Stomach smooth muscle (tissue), 2 donors: Measurements from ENCODE around the gene CFAP20.

ENCODE experiments used
- H3K27ac ChIP-seq: one replicate; pipeline ENCODE4 v1.7.0; 2013; ENCODE audit warnings: mild to moderate bottlenecking, low read length, inconsistent platforms
- H3K27me3 ChIP-seq, 2 donors: one replicate each; pipeline ENCODE4 v1.7.0; 2013; ENCODE audit warnings: low read length in 2 of 2; ENCODE audit not compliant: insufficient read depth in 2 of 2, control insufficient read depth in 1 of 2
- H3K36me3 ChIP-seq, 2 donors: one replicate each; pipeline ENCODE4 v1.7.0; 2013; ENCODE audit warnings: low read length in 2 of 2; ENCODE audit not compliant: control insufficient read depth in 2 of 2, insufficient read depth in 2 of 2
- H3K4me1 ChIP-seq: one replicate; pipeline ENCODE4 v1.7.0; 2013; ENCODE audit warnings: low read length; ENCODE audit not compliant: control insufficient read depth, insufficient read depth
- H3K4me3 ChIP-seq, 2 donors: one replicate each; pipeline ENCODE4 v1.7.0; 2013; ENCODE audit warnings: low read length in 2 of 2
- H3K9ac ChIP-seq, 2 donors: one replicate each; pipeline ENCODE4 v1.7.0; 2013; ENCODE audit warnings: low read length in 2 of 2, mild to moderate bottlenecking in 1 of 2
- H3K9me3 ChIP-seq, 2 donors: one replicate each; pipeline ENCODE4 v1.7.0; 2013; ENCODE audit warnings: low read length in 2 of 2; ENCODE audit not compliant: control insufficient read depth in 2 of 2
- donor health status: healthy.
- donor health status: Pancreatic carcinoma.

The CFAP20 gene

GRCh38 chr16:58129097-58129936 lies at the start of gene CFAP20:
TSS of gene CFAP20 (minus strand) at chr16:58129381. CDS start at chr16:58129115, 266 bp downstream.
- H3K27me3 ChIP-seq: no peaks in the 10 kb centered on the region
- H3K27ac ChIP-seq: peak within 1 kb of the TSS; percentile 60
- H3K9ac ChIP-seq: peak within 1 kb of the TSS; percentile 71 to 83
- peaks cover 35% of the 10 kb centered on the region for H3K4me1 ChIP-seq
- H3K36me3 ChIP-seq: no peaks in the 10 kb centered on the region
- no peaks in the 10 kb centered on the region for H3K9me3 ChIP-seq
- peak within 1 kb of the TSS; percentile 93 to 96 for H3K4me3 ChIP-seq

GRCh38 chr16:58177353-58177710 lies 48.2 kb upstream of the CFAP20 start:
- H3K36me3 ChIP-seq: peaks cover 22 to 26% of the 10 kb centered on the region in 2 donors

GRCh38 chr16:58176608-58177352 lies 47.6 kb upstream of the CFAP20 start:
- no peak overlapping the region for H3K27ac ChIP-seq
- H3K9me3 ChIP-seq: no peaks in the 10 kb centered on the region
- no peaks in the 10 kb centered on the region for H3K4me1 ChIP-seq
- peaks cover 24 to 25% of the 10 kb centered on the region in 2 donors for H3K36me3 ChIP-seq
- no peaks in the 10 kb centered on the region for H3K27me3 ChIP-seq
- H3K9ac ChIP-seq: no peak overlapping the region
- no peak overlapping the region for H3K4me3 ChIP-seq

More at GRCh38 chr16:58177353-58177710, 48.2 kb upstream of the CFAP20 start:
- H3K4me1 ChIP-seq: no peaks in the 10 kb centered on the region
- H3K9me3 ChIP-seq: no peaks in the 10 kb centered on the region
- H3K4me3 ChIP-seq: no peak overlapping the region
- H3K9ac ChIP-seq: no peak overlapping the region
- H3K27ac ChIP-seq: no peak overlapping the region
- H3K27me3 ChIP-seq: no peaks in the 10 kb centered on the region

GRCh38 chr16:58170223-58170622 lies 41.0 kb upstream of the CFAP20 start:
- H3K27ac ChIP-seq: no peak overlapping the region
- peaks cover 49 to 50% of the 10 kb centered on the region in 2 donors for H3K36me3 ChIP-seq
- H3K9me3 ChIP-seq: no peaks in the 10 kb centered on the region

GRCh38 chr16:58160855-58161254 lies 31.7 kb upstream of the CFAP20 start:
- H3K36me3 ChIP-seq: peaks cover 51 to 53% of the 10 kb centered on the region in 2 donors

More at GRCh38 chr16:58170223-58170622, 41.0 kb upstream of the CFAP20 start:
- H3K4me1 ChIP-seq: no peaks in the 10 kb centered on the region
- no peaks in the 10 kb centered on the region for H3K27me3 ChIP-seq
- no peak overlapping the region for H3K9ac ChIP-seq
- H3K4me3 ChIP-seq: no peak overlapping the region

GRCh38 chr16:58158725-58159124 lies 29.5 kb upstream of the CFAP20 start:
- Histone ChIP-seq H3K4me3 (no peak overlapping the region), H3K9ac (no peak overlapping the region), H3K9me3 (no peaks in the 10 kb centered on the region), H3K4me1 (no peaks in the 10 kb centered on the region), H3K27me3 (no peaks in the 10 kb centered on the region), H3K36me3 (peaks cover 31 to 38% of the 10 kb centered on the region in 2 donors), H3K27ac (no peak overlapping the region)

More at GRCh38 chr16:58160855-58161254, 31.7 kb upstream of the CFAP20 start:
- no peak overlapping the region for H3K9ac ChIP-seq
- H3K9me3 ChIP-seq: no peaks in the 10 kb centered on the region
- H3K27ac ChIP-seq: no peak overlapping the region
- no peaks in the 10 kb centered on the region for H3K27me3 ChIP-seq
- no peaks in the 10 kb centered on the region for H3K4me1 ChIP-seq
- H3K4me3 ChIP-seq: no peak overlapping the region

- H3K9ac ChIP-seq: no peak overlapping the region
- no peaks in the 10 kb centered on the region for H3K4me1 ChIP-seq
- H3K36me3 ChIP-seq: peaks cover 25 to 32% of the 10 kb centered on the region in 2 donors
- no peaks in the 10 kb centered on the region for H3K27me3 ChIP-seq
- no peak overlapping the region for H3K27ac ChIP-seq
- no peaks in the 10 kb centered on the region for H3K9me3 ChIP-seq
- no peak overlapping the region for H3K4me3 ChIP-seq
These were observed 28.9 kb upstream of the CFAP20 start for GRCh38 chr16:58157951-58158540.

GRCh38 chr16:58157239-58157638 lies 28.1 kb upstream of the CFAP20 start:
- Histone ChIP-seq H3K36me3 (peaks cover 22 to 25% of the 10 kb centered on the region in 2 donors), H3K27me3 (no peaks in the 10 kb centered on the region), H3K9ac (no peak overlapping the region), H3K27ac (no peak overlapping the region), H3K9me3 (no peaks in the 10 kb centered on the region), H3K4me1 (no peaks in the 10 kb centered on the region), H3K4me3 (no peak overlapping the region)

GRCh38 chr16:58155839-58156238 lies 26.7 kb upstream of the CFAP20 start:
- H3K27me3 ChIP-seq: no peaks in the 10 kb centered on the region
- no peak overlapping the region for H3K4me3 ChIP-seq
- no peak overlapping the region for H3K27ac ChIP-seq
- no peaks in the 10 kb centered on the region for H3K9me3 ChIP-seq
- no peak overlapping the region for H3K9ac ChIP-seq
- H3K4me1 ChIP-seq: no peaks in the 10 kb centered on the region
- peaks cover 13 to 14% of the 10 kb centered on the region in 2 donors for H3K36me3 ChIP-seq

GRCh38 chr16:58154345-58154744 lies 25.2 kb upstream of the CFAP20 start:
- no peaks in the 10 kb centered on the region for H3K9me3 ChIP-seq
- no peaks in the 10 kb centered on the region for H3K4me1 ChIP-seq
- no peak overlapping the region for H3K27ac ChIP-seq
- peaks cover 5 to 7% of the 10 kb centered on the region in 2 donors for H3K36me3 ChIP-seq
- no peak overlapping the region for H3K9ac ChIP-seq
- no peaks in the 10 kb centered on the region for H3K27me3 ChIP-seq
- no peak overlapping the region for H3K4me3 ChIP-seq
